ENCODE data around the gene ZFAND5.

DNA sequence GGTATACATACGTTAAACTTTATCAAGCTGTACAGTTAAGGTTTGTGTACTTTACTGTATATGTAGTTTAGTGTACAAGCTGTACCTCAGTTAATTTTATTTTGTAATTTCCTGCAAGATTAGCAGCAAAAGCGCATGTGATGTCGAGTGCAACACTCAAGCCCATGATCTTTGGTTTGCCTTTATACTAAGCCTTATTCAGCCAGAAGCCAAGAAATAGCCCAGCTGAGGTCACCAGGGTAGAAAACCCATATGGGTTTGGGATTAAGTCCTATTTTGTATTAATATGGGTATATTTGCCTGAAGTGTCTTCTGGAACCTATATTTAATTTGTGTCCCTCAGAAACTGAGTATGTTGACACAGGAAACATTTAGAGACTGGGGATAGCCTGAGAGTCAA, 59.3 kb downstream of the ZFAND5 start:
- TF ChIP-seq FOXA1 (IDR thresholded peaks at IDR 0.05) (no peak), HDGF (IDR thresholded peaks at IDR 0.05; ENCODE audit: borderline replicate concordance) (no peak), BHLHE40 (IDR thresholded peaks at IDR 0.05; ENCODE audit: borderline replicate concordance) (no peak), NFRKB (IDR thresholded peaks at IDR 0.05) (no peak), SP1 (IDR thresholded peaks at IDR 0.05) (no peak), FOXM1 (IDR thresholded peaks at IDR 0.05; ENCODE audit: borderline replicate concordance) (no peak), ARNT (IDR thresholded peaks at IDR 0.05) (no peak), ELF4 (IDR thresholded peaks at IDR 0.05) (no peak), SUZ12 (IDR thresholded peaks at IDR 0.05) (no peak)
- TF ChIP-seq, protein P1, sequence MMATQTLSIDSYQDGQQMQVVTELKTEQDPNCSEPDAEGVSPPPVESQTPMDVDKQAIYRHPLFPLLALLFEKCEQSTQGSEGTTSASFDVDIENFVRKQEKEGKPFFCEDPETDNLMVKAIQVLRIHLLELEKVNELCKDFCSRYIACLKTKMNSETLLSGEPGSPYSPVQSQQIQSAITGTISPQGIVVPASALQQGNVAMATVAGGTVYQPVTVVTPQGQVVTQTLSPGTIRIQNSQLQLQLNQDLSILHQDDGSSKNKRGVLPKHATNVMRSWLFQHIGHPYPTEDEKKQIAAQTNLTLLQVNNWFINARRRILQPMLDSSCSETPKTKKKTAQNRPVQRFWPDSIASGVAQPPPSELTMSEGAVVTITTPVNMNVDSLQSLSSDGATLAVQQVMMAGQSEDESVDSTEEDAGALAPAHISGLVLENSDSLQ (IDR thresholded peaks at IDR 0.05), result no peak
